KG1 (cell line): ENCODE results near the gene ELL.

Experiments
- DNase-seq: peaks from one replicate; lab custom pipeline; 2025; lab: John Stamatoyannopoulos, UW

The ELL gene

DNA sequence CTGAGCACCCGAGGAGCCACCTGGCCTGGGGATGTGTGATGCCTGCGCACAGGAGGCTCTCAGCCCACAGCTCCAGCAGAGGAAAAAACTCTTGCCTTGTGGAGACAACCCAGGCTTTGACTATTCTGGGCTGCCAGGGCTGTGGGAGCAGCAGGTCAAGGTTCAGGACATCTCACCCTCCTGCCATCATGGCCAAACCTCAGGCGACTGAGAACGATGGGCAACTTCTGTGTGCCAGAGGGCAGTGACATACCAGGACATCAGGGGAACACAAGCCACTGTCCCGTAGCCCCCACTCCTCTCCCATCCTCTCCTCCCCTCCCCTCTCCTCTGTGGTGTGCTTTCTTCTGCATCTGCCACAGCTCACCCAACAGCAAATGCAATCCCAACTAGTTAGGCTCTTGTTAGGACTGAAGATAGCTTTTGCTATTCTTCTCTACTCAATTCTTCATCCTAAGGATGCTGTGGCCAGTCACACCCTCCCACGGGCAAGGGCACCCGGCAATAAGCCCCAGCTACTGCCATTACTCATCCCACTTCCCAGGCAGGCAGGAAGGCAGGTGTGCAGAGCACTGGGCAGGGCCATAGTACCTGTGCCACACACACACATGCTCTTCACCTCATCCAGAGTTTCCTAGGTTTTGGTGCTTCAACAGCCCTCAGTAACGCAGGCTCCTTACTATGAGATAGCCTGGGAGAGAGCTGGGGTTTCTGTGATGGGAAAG lies 16.8 kb downstream of the ELL start:
- DNase-seq, result no peak

DNA sequence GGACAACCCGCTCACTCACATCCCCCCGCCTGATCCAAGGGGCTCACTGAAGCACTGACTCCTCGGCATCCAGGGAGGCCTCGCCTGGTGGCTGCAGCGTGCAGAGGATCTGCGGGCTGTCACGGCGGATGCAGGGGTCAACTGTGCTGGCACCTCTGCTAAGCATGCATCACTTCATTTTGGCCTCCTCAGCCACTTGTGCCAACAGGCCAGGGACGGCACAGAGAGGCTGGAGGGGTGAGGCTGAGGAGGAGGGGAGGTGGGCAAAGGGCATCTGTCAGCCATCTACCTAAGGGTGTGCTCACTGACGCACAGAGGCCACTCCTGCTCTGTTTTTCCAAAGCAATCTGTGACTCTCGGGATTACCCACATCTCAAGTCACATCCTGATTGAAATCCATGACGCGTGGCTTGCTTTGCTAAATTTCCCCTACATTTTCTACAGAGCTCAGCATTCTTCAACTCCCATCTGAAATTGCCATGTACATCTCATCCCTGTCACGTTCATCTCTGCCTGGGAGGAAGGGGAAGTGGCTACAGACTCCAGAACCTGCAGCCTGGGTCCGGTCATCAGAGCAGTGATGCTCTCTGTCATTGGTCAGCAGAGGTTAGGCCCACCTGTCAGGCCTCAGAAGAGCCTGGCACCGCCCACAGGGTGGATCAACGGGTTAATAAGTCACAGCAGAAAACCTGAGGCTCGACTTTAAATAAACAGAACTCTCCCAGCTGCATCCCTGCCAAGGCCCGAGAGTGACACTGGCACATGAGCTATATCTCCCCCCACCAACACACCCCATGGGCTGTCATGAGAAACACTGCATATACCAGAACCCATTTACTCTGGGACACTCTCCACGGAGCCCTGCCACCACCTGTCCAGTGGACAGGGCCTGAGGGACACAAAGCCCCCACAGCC lies 17.6 kb downstream of the ELL start:
- no peak for DNase-seq

DNA sequence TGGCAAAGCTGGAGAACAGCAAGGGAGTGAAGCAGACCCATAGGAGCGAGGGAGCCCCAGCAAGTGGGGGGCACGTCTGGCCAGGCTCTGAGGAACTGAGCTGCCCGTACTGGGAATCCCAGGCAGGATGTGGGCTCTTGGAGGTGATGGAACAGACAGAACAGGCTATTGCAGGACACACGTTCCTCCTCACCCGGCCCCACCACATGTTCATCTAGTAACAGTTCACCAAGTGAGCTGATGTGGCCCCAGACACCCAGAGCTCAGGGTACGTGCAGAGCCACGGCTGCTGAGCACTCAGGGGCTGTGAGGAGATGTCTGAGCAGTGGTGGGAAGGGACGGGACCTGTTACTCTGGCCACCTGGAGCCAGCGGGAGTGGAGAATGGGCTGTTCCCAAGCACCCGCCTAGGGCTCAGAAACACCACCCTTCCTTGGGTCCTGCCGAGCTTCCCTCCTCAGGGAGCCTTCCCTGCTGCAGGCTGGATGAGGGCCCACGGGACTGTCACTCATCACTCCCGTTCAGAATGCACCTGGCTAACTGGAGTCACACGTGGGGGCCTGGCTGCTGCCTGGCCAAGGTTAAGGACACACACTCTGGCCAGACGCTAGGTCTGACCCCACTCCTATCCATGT lies 18.4 kb downstream of the ELL start:
- no peak for DNase-seq

DNA sequence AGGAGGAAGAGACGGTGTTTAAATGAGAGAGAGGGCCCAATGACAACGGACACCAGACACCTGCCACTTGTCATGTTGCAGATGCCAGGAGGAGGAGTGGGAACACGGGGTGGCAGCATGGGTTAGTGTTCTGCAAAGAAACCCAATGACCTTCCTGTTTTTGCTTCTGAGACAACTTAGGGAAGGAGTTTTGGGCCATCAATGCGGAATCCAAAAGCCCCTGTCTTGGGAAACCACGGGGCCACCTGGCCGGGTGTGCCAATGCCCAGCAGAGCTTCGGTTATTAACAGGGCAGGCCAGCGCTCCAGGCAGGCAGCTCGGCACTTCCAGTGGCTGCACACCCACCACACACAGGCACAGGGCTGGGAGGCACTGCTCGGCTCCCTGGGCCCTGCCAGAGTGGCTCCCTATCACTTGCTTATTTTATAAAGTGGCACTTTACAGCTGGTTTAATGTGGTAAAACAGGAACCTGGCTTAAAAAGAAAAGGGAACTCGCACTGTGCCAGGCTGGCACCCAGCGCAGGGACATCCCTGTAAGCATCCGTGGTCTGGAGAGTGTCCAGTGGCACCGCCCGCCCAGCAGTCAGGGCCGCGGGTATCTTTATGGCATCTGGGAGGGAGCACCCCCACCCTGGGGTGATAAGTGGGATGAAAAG lies 19.1 kb downstream of the ELL start:
- DNase-seq, result no peak

DNA sequence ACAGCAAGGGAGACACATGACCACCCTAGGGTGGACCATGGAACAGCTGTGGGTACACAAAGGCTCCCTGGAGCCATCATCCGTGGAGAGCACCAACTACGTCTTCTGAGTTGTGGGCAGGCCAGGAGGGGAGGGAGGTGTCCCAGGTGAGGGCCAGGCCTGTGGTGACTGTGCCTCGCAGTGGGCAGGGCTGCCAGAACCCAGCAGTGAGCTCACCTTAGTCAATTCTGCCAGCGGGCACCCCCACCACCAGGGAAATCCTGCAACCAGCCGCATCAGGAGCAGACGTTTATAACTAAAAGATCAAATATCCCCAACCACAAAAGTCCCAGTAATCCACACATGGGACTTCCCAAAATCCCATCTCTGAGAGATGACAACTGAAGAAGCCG lies 19.6 kb downstream of the ELL start:
- no peak for DNase-seq

DNA sequence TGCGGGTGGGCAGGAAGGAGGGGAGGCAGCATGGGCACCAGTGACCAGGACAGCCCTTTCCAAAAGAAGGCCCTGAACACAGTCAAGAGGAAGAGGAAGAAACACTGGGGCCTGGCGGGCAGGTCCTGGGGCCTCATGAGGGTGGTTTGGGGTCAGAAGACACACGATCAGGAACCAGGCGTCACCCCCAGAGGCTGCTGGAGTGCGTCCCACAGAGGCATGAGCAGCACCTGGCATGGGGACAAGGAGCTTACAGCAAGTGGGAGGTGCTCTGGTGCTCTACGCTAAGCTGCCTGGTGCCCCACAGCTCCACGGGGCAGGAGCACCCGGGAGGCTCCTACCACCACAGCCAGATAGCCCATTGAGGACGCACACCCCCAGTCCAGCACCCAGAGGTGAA lies 20.0 kb downstream of the ELL start:
- DNase-seq, result no peak

DNA sequence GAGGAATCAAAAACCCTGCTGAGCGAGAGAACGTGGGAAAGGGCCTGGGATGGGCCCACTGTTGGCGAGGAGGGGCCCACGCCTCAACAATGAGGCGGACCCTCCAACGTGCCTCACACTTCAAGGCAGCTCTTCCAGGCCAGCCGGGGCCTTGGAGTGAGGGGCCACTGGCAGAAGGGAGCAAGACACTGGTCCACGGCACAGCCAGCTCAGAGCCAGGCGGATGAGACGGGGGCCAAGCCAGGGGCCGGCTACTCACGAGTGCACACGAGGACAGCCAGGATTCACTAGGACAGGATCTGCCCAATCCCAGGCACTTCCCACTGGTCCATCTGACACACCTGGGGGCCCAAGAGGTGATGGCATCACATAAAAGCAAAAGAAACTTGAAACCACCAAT lies 20.5 kb downstream of the ELL start:
- DNase-seq, result no peak

DNA sequence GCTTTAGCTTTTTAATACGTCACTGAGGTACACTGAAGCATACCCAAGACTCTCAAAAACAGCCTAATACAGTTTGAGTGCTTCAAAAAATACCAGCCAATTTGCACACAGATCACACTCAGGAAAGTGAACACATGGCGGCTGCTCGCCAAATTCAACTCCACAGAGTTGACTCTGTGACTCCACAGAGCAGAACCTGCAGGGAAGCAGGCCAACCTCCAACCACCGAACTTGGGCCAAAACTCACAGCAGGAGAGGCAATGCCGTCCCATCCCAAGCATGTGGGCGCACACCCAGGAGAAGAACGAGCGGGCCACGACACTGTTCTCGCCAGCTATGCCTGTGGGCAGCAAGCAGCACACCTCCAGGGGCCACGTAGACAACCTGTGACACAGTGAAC lies 21.1 kb downstream of the ELL start:
- no peak for DNase-seq

DNA sequence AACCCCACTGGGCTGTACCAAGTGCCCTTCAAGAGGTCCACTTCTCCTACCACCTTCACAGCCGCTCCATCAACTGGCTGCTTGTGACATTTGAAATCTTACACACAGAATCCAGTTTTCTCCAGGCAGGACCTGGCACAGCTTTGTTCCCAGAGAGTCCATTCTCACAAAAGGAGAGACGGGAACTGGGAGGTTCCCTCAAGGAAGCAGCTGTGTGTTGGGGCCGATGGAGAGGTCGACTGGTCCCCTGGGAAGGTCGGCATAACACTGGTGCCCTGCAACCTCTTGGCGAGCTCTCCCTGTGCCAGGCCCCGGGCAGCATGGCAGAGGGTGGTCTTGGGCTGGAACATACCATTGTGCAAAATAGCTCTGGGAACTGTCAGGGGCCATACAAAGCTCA lies 21.5 kb downstream of the ELL start:
- no peak for DNase-seq

DNA sequence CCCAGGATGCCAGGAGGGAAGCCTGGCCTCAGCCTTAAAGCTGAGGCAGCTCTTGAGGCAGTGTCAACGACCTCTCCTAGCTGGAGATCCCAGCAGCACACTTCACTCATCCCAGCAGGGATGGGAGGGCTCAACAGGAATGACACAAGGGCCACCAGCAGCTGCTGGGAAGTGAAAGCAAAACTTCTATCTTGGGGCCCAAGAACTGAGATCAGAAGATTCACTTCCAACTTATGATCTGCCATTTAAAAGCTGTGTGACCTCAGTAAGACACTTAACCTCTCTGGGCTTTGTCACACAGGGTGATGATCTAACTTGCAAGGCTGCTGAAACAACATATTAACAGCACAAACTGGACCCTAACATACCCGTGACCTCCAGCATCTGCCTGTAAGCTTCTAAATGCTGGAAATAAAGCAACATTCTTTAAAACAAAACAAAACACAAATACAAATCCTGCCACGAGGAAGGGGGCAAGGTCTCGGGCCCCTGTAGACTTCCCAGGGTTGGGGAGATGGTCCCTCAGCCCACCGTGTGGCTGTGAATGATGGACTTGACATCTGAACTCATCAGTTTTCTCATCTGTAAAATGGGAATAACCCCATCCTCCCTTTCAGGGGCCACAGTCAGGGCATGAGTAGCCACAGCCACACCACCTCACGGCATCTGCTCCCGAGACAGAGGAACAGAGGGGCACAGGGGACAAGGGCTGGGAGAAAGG lies 22.7 kb downstream of the ELL start:
- DNase-seq, result no peak

DNA sequence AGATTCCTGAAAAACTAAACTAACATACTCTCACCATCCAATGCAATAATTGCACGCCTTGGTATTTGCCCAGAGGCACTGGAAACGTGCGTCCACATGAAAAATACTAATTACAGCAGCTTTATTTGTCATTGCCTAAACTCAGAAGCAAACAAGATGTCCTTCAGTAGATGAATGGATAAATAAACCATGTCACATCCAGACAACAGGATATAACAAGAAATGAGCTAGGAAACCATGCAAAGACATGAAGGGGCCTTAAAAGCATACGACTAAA lies 25.0 kb downstream of the ELL start:
- DNase-seq, result no peak

DNA sequence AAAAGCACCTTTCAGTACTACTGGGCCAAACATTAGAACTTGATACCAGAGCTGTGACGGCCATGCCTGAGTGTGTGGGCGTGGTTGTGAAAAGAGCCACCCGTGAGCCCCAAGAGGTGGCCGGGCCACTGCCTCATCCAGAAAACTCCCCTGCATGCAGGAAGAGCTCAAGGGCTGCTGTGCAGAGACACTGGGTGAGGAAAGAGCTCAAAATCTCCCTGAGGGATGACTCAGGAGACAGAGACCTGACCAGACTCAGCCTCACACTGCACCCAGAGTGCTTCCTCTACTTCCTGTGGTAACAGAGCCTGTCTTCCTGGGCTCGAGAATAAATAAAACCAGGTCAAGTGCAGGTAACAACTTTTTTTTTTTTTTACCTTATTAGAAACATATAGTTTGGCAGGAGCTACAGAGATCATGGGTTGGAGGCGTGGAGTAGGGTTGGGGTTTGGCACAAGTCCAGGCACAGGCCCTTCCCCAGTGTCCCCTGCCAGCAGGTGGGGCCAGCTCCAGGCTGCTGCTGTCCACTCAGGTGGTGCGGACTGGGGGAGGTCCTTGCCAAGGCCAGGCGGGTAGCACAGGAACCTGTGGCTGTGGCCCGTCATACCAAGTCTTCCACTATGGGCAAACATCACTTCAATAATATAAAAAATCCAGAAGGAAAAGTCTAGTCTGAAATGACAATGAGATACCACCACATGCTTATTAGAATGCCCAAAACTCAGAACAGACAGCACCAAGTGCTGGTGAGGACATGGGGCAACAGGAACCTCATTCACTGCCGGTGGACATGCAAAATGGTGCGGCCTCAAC lies 25.5 kb downstream of the ELL start:
- DNase-seq, result peak; percentile 57

DNA sequence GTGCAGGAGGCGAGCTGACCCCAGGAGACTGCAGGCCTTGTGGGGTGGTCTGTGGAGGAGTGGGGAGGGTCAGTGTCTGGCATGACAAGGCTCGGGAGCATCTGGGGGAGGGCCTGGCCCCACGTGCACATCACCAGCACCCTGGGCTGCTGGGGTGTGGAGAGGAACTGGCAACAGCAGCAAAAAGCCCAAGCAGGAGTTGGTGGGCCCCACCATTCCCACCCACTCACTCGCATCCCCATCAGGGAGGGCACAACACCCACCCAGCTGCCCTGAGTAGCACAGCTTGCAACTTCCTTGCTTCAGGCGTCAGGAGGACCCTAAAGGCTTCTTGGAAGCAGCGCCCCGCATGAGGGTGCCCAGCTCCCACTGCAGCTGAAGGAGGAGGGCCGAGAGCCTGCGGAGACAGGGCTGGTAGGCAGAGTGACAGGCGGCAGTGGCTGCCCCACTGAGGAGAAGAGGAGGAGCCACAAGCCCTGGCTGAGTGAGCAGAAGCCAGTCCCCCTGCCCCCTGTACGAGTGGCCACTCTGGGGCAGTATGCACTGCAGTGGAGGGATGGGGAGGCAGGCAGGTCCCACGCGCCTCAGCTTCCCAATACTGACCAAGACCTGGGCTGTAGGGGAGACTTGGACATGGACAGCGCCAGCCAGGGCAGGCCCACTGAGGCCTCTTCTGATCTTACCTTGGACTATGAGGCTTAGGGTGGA lies 26.5 kb downstream of the ELL start:
- DNase-seq, result no peak

DNA sequence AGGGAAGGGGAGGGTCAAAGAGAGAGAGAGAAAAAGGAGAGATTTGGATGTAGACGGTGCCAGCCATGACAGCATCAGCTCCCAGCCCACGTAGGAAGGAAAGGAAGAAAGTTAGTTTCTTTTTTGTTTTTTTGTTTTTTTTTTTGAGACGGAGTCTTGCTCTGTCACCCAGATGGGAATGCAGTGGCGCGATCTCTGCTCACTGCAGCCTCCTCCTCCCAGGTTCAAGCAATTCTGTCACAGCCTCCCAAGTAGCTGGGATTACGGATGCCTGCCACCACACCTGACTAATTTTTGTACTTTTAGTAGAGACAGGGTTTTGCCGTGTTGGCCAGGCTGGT lies 27.6 kb downstream of the ELL start:
- no peak for DNase-seq

DNA sequence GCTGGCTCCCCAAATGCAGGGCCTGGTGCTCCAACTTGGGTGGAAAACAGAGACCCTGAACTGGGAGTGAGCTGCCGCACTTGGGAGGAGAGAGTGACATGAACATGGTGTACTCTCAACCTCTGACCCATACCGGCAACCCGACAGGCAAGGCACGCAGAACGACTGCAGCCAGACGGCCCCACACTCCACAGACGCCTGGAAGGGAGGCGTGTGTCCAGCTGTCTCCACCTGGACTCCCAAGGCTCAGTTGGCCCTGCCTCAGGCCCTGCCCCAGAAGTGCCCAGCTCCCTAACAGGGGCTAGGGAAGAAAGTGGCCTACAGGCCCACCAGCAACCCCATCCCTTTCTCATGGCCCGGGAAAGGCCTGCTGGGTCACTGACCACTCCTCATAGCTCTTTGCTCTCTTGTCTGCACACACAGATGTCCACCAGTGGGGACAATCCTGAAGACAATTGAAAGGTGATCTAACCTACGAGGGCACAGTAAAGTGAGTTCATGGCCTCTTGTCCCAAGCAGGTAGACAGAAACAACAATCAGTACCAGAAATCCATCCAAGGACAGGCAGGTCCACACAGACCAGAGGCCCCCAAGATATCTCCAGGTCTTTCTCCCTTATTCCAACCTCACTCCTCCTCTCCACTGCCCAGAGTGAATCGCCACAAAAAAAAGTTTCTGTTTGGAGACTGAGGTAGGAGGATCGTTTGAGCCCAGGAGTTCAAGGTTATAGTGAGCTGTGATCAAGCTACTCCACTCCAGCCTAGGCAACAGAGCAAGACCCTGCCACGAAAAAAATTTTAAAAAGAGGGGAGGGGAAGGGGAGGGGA lies 28.2 kb downstream of the ELL start:
- no peak for DNase-seq

DNA sequence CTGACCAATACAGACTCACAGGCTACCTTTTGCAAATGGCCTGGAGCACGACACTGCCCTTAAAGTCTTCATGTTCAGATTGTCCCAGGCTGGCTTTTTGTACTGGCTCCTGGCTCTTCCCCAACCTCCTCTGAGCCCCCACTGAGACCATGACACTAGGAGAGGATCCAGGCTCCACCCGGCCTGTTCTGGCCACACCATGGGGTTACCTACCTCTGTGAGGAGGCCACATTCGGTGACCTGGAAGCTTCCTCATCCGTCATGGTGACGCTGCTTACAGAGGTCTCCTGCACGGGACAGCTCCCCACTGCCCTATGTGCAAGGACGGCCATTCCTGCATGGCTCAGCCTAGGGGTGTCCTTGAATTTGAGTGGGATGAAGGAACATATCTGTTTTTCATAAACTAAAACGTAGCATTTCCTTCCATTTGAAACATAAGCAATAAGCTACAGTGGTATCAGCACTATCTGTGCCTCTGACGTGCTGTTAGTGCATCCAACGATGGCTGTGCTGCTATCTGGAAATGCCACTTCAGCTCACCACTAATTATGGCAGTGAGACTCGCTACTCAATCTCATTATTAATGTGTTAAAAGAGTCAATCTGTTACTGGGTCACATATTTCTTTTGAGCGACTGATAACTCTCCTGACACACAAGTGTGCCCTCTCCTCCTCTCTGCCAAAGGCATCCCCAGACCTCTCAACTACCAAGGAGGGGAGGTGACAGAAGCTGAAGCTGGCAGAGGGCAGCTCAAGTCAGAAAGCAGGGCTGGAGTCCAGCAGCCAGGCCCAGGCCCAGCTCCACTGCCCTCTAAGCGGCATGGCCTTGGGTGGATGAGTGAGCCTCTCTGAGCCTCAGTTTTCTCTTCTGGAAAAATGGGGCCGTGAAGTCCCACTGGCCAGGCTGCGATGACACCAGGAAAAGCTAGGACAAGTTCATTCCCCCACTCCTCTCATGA lies 29.6 kb downstream of the ELL start:
- no peak for DNase-seq

DNA sequence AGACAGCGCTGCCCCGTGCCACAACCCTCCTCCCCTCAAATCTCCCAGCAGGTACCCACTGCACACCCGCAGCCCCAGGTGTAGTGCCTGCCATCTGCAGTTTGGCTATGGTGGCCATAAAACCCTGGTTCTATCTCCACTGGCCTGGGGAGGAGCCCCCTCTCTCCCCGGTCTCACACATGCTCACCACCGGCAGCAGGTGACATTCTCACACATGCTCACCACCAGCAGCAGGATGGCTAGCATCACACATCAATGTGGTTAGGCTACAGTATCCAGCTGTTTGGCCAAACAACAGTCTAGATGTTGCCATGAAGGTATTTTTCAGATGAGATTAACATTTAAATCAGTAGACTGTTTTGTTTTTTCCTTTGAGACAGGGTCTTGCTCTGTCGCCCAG lies 31.1 kb downstream of the ELL start:
- DNase-seq, result no peak

DNA sequence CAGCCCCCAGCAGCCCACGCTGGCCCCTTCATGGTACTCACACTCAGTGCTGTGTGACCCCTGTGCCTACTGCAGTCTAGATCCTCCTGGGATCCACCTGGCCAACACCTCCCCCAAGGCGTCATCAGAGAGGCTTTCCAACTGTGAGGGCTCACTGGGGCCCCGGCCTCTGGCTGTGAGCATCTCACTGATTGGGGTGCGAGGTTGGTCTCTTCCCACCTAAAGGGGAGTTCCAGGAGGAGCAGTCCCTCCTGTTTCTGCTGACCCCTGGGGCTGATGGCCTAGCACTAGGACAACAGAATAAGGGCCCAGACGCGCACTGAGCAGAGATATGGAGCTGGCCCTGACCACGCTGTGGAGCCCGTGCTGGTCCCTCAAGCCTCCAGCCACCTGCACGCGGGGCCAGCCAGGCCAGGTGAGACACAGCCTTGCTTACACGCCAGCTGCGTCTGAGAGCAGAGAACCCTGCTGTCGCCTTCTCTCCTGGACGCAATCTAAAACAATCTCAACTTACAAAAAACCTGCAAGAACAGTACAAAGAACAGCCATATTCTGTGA lies 32.2 kb downstream of the ELL start:
- no peak for DNase-seq
